ENCODE measurements around the gene ADIPOR2. TPM values are rescaled to one million over a fixed set of nuclear protein-coding genes. Genes with fewer than 3 reads are reported as not detected.

ADIPOR2 gene
- total RNA-seq, 1 donor from 2014 or later, result 40.5 TPM

Small RNA genes lying within 50 kb of the gene (microRNA-seq; reads per million reads assigned to microRNA genes)
- not detected for gene MIR3649

Other genes with a start within 250 kb of the ADIPOR2 start
- gene FBXL14, start 96.5 kb upstream of the ADIPOR2 start, total RNA-seq, result 6.8 TPM
- gene WNT5B, start 61.8 kb upstream of the ADIPOR2 start, total RNA-seq, result 2.1 TPM
- gene LRTM2, start 129.5 kb downstream of the ADIPOR2 start, total RNA-seq, result not detected
- gene CACNA2D4, start 227.6 kb downstream of the ADIPOR2 start, total RNA-seq, result 1.2 TPM